Heart left ventricle (tissue), 16 donors: ENCODE measurements around the gene TLCD3A. TPM values are rescaled to one million over a fixed set of nuclear protein-coding genes. Genes with fewer than 3 reads are reported as not detected.

Experiments used
- ATAC-seq, 4 donors: fragments of 200-7000 bp; cut with Tn5 transposase; one replicate each; pipeline ENCODE4 v1.9.1; 2020 to 2022; ENCODE audit warnings: moderate library complexity in 4 of 4, mild to moderate bottlenecking in 3 of 4, moderate number of reproducible peaks in 1 of 4
- DNase-seq, 5 donors: peaks; one replicate each; pipeline ENCODE4 v3.0.0-alpha.2; 2020
- H3K27ac ChIP-seq, 12 donors: fragments of 200-600 bp; sonication (generic) in 4 of 12; one replicate each; pipeline versions ENCODE4 v1.5.0 to v1.8.0; 2016 to 2022; ENCODE audit warnings: mild to moderate bottlenecking in 2 of 12
- H3K27me3 ChIP-seq, 9 donors: fragments of 200-600 bp; sonication (generic) in 2 of 9; one replicate each; pipeline versions ENCODE4 v1.5.1 to v1.8.0; 2016 to 2022; ENCODE audit warnings: mild to moderate bottlenecking in 3 of 9
- H3K36me3 ChIP-seq, 9 donors: fragments of 200-600 bp; sonication (generic) in 2 of 9; one replicate each; pipeline versions ENCODE4 v1.5.0 to v1.8.0; 2018 to 2022; ENCODE audit warnings: mild to moderate bottlenecking in 2 of 9
- H3K4me1 ChIP-seq, 12 donors: fragments of 200-600 bp; sonication (generic) in 4 of 12; one replicate each; pipeline versions ENCODE4 v1.5.0 to v1.8.0; 2016 to 2022; ENCODE audit warnings: mild to moderate bottlenecking in 3 of 12
- H3K4me3 ChIP-seq, 12 donors: fragments of 200-600 bp; sonication (generic) in 4 of 12; one replicate each; pipeline versions ENCODE4 v1.5.0 to v1.8.0; 2017 to 2022; ENCODE audit warnings: mild to moderate bottlenecking in 9 of 12, moderate library complexity in 4 of 12
- H3K9me3 ChIP-seq, 12 donors: fragments of 200-600 bp; sonication (generic) in 4 of 12; one replicate each; pipeline versions ENCODE4 v1.5.0 to v1.8.0; 2016 to 2022; ENCODE audit warnings: mild to moderate bottlenecking in 1 of 12
- POLR2A ChIP-seq, 2 donors: fragments of 450-650 bp; IDR thresholded peaks; one replicate each; pipeline ENCODE4 v1.6.1; 2017; ENCODE audit warnings: antibody characterized with exemption in 2 of 2, mild to moderate bottlenecking in 2 of 2, moderate library complexity in 2 of 2
- WGBS, 4 donors: extraction: QIAGEN DNeasy Blood & Tissue Kit in 2 of 4; methylation state at CpG; one replicate each; pipeline versions ENCODE4 v1.1.5 to v1.1.7; 2013 to 2018; 5-methylcytosine and 5-hydroxymethylcytosine counted together
- intact Hi-C, 10 donors: fragments of 100-400 bp; cut with DNase I; formaldehyde crosslinking; loops; one replicate each; pipeline versions ENCODE4 v1.11.1 to v1.14.2; 2022
- polyA plus RNA-seq, 2 donors: library from polyadenylated mRNA; stranded (reverse); fragments of 200-250 nt; gene quantifications; one replicate each; pipeline ENCODE4 v1.2.3, GENCODE V29; 2013
- total RNA-seq, 9 donors: library from RNA; depleted of rRNA in 2 of 9; stranded (reverse); fragments of >200 nt in 2 of 9; fragmentation: NEBNext Ultra II Directional in 3 of 9; extraction: Animal tissue kit (Norgen Biotek cat#: 25700) in 3 of 9; gene quantifications; one replicate each; pipeline versions ENCODE4 v1.1.0 to v1.2.4, GENCODE V29; 2016 to 2023
- TF ChIP-seq, protein P1 (sequence below), 12 donors: fragments of 200-600 bp; sonication (generic) in 4 of 12; IDR thresholded peaks; one replicate each; pipeline versions ENCODE4 v1.5.0 to v1.8.0; 2018 to 2022; ENCODE audit warnings: antibody characterized with exemption in 12 of 12, mild to moderate bottlenecking in 5 of 12
- donor health status: ischemic (EF 13 %, LVEDD 7.1; RV severe dilation, severe dysfunction).
- donor health status: healthy with polysubstance abuse.
- donor health status: DM: no; HTN: yes; CAD: no.
- donor health status: DM: no; HTN: no; CAD: no.
- donor health status: ischemic (EF 25% LVEDD 6.9; RV normal size, moderate dysfunction).
- donor health status: ischemic (EF 25% LVEDD 5.7; RV mildly dilated, moderate dysfunction).
- donor health status: healthy.
- donor health status: DM: yes; HTN: yes; CAD: no.
- donor health status: ischemic (EF 35%, LVEDD 5.7; RV mildly dilated, moderate dysfunction).
- donor health status: nonischemic (EF 11% LVEDD 7.7; RV severe dilation, severe dysfunction).
- donor health status: DM: yes; HTN: yes; CAD: no.
- donor health status: PGD.
- donor health status: ischemic (EF 29% LVEDD 5.4; RV normal size, mild dysfunction).
- donor health status: nonischemic (EF 23%, LVEDD 6.1; RV moderate dilation, normal function).

The TLCD3A gene
- total and polyA plus RNA-seq, 11 donors, result 0.76 to 4.7 (median 2.9) TPM

DNA sequence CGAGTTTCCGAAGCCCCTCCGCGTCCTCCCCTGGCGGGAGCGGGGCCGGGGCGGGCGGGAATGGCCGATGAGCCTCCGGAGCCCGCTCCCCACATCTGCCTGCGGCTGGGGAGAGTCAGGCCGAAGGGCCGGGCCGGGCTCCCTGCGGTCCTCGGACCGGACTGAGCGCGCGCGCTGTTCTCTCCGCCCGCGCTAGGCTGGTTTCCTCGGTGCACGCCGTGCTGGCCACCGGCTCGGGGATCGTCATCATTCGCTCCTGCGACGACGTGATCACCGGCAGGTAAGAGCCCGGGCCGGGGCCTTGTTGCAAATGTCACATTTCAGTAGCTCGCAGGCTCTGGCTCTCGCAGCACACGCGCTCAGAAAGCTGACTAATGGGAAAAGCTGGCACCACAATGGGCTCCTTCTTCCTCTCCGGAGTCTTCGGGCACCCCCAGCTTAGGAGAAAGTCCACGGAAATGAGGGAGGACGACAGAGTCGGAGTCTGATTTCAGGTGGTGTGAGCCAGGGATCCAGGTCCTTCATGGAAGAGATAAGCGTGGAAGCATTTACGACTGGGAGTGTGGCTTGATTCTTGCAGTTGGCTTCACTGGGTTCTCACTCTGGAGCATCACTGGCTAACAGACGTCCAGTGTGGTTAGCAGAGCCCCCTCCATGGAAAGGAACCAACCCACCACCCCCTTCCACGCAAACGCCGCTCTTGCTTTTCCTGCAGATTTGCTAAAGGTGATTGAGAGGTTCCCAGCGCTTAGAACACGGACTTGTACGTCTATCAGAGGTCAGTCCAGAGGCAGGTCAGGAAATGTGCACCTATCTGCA lies 715 bp downstream of the TLCD3A start:
- H3K9me3 ChIP-seq, result no peaks in the 10 kb centered on the region
- 8 to 21% (median 11%) methylated on average over 29 to 57 of the region's 57 CpGs for WGBS, 4 donors
- peak overlapping the region in 11 of 12 donors; percentile 37 to 85 (median 75) for H3K27ac ChIP-seq
- peak overlapping the region; percentile 63 to 98 (median 80) for H3K4me3 ChIP-seq
- H3K4me1 ChIP-seq, result peaks cover 0 to 24% (median 10%) of the 10 kb centered on the region in 12 donors
- intact Hi-C loops, result no loop called here
- no peak for TF ChIP-seq POLR2A (IDR thresholded peaks at IDR 0.05)
- TF ChIP-seq, protein P1, sequence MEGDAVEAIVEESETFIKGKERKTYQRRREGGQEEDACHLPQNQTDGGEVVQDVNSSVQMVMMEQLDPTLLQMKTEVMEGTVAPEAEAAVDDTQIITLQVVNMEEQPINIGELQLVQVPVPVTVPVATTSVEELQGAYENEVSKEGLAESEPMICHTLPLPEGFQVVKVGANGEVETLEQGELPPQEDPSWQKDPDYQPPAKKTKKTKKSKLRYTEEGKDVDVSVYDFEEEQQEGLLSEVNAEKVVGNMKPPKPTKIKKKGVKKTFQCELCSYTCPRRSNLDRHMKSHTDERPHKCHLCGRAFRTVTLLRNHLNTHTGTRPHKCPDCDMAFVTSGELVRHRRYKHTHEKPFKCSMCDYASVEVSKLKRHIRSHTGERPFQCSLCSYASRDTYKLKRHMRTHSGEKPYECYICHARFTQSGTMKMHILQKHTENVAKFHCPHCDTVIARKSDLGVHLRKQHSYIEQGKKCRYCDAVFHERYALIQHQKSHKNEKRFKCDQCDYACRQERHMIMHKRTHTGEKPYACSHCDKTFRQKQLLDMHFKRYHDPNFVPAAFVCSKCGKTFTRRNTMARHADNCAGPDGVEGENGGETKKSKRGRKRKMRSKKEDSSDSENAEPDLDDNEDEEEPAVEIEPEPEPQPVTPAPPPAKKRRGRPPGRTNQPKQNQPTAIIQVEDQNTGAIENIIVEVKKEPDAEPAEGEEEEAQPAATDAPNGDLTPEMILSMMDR (IDR thresholded peaks at IDR 0.05), result no peak
- H3K27me3 ChIP-seq, result peaks cover 0 to 17% (median 0%) of the 10 kb centered on the region in 9 donors
- DNase-seq (peak in 2 of 5 donors; percentile 39 to 69), ATAC-seq (peak in 3 of 4 donors; percentile 51 to 72 (median 66))
- peaks cover 0 to 12% (median 0%) of the 10 kb centered on the region in 9 donors for H3K36me3 ChIP-seq

DNA sequence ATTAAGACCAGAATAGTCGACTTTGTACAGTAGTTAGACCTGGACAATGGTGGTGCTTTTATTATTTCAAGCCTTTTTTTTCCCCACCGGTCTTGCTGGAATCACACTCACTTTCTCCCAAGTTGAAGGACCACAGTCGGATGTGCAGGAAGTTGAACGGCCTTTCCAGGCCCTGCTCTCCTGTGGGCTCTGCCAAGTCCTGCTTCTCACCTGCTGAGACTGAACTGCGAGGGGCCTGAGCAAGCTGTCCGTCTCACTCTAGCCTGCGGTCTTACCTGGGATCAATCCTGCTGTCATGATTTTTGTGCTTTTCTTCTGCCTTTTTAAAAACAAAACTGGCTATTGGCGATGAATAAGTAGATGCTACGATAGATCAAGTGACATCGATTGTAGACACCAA lies 1.3 kb downstream of the TLCD3A start:
- WGBS, 4 donors, result 79 to 86% (median 82%) methylated on average over 10 of the region's 10 CpGs
- Histone ChIP-seq H3K27ac (no peak overlapping the region), H3K36me3 (peaks cover 0 to 18% (median 1%) of the 10 kb centered on the region in 9 donors), H3K4me1 (peaks cover 0 to 24% (median 10%) of the 10 kb centered on the region in 12 donors), H3K4me3 (peak overlapping the region in 4 of 12 donors; percentile 63 to 98 (median 84)), H3K27me3 (peaks cover 0 to 17% (median 0%) of the 10 kb centered on the region in 9 donors), H3K9me3 (no peaks in the 10 kb centered on the region)
- TF ChIP-seq POLR2A (IDR thresholded peaks at IDR 0.05), result no peak
- TF ChIP-seq, protein P1 (IDR thresholded peaks at IDR 0.05), result no peak
- DNase-seq, result no peak
- intact Hi-C loops, result no loop called here
- ATAC-seq, result no peak

DNA sequence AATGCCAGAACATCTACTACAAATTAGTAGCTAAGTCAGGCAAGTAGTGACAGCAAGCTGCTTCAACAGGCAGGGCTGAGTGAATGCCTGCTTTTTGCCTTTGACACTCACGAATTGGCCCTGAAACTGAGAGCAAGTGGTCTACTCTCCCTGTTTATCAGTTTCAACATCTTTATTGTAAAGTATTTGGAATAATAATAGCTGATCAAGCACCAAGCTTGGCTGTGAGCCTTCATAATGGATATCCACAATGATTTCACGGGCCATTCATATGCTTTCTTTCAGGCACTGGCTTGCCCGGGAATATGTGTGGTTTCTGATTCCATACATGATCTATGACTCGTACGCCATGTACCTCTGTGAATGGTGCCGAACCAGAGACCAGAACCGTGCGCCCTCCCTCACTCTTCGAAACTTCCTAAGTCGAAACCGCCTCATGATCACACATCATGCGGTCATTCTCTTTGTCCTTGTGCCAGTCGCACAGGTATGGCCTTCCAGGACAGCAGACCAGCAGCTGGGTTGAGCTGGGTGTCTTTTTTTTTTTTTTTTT lies 5.2 kb downstream of the TLCD3A start:
- no peak overlapping the region for H3K27ac ChIP-seq
- WGBS, 4 donors, result 94 to 96% (median 96%) methylated on average over 13 of the region's 13 CpGs
- no peak overlapping the region for H3K4me3 ChIP-seq
- H3K9me3 ChIP-seq, result no peaks in the 10 kb centered on the region
- no peak for TF ChIP-seq POLR2A (IDR thresholded peaks at IDR 0.05)
- TF ChIP-seq, protein P1 (IDR thresholded peaks at IDR 0.05), result no peak
- ATAC-seq (no peak), DNase-seq (no peak)
- H3K4me1 ChIP-seq, result peaks cover 0 to 23% (median 7%) of the 10 kb centered on the region in 12 donors
- peaks cover 0 to 51% (median 34%) of the 10 kb centered on the region in 9 donors for H3K36me3 ChIP-seq
- H3K27me3 ChIP-seq, result peaks cover 0 to 10% (median 0%) of the 10 kb centered on the region in 9 donors
- intact Hi-C loops, result no loop called here
